GM18951 (cell line): Measurements from ENCODE around the gene TBCK.

Source experiments
- POLR2A ChIP-seq: IDR thresholded peaks from 4 replicates; pipeline ENCODE4 v1.6.1; 2011; ENCODE audit warnings: mild to moderate bottlenecking; ENCODE audit not compliant: insufficient read length, insufficient read depth; ENCODE audit errors: extremely low read depth
- in situ Hi-C: fragments of 300-500 bp; cut with MboI; formaldehyde crosslinking; loops from one replicate; pipeline ENCODE4 v1.12.0; 2022; ENCODE audit warnings: low sequenced_read_pairs, mixed read lengths, inconsistent platforms; ENCODE audit not compliant: unreplicated experiment

TBCK gene

DNA sequence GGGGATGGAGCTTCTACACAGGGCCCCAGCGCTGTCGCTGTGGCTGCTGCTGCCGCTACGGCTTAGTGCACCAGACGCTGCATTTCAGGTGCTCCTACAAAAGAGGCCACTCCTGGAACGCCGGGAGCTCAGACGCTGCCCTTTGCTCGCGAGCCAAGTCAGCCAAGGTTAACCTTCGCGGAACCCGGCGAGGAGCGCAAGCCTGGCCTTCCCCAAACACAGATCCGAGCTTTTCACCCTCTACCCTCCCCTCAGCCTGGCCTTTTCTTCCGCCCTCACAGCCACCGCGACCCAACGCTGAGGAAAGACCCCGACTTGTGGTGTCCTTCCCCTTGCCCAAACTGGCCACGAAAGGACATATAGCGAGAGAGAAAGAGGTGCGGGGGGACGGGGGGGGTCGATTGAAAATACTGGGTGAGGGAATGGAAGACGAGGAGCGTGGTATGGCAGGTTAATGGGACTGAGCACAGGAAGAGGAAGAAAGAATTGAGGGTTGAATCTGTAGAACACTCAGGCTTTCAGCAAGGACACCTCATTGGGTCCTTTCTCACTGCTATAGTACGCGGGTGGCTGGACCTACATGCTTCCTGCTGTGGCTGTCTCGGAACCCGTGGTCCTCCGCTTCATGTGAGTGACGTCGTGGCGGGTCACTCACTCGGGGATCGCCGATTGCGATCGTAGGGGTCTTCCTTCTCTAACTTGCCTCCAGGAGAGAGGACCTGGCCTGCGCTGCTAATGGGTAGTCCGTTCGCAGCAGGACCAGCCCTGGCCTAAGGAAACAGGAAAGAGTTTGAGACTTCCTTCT lies at the start of gene TBCK, which contains the start of gene AIMP1:
Gene TBCK (minus strand): TSS at position 242 of the 805 bp plus-strand sequence. CDS start 7,249 bp downstream, outside the sequence.
Gene AIMP1 (plus strand): TSS at position 583 of the 805 bp plus-strand sequence. CDS start 8,460 bp downstream, outside the sequence.
- in situ Hi-C loops, result no loop called here

DNA sequence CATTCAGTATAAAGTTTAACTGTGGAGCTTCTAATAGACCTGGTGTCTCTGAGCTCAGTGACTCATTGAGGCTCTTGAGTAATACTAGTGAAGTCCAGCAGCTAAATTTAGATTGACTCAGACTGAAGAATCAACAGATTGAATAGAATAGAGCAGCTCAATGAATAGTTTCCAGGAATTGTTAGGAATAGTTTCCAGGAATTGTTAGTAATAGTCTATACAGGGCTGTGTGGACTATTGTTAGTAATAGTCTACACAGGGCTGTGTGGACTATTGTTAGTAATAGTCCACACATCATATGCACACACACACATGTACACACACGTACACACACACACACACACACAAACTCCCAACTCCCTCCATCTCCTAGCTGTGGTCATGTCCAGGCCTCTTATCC lies 49.6 kb upstream of the TBCK start:
- no peak for TF ChIP-seq POLR2A
- in situ Hi-C loops, result no loop called here

More for the DNA sequence above, at the start of gene TBCK, which contains the start of gene AIMP1:
- TF ChIP-seq POLR2A, result peak; percentile 81

DNA sequence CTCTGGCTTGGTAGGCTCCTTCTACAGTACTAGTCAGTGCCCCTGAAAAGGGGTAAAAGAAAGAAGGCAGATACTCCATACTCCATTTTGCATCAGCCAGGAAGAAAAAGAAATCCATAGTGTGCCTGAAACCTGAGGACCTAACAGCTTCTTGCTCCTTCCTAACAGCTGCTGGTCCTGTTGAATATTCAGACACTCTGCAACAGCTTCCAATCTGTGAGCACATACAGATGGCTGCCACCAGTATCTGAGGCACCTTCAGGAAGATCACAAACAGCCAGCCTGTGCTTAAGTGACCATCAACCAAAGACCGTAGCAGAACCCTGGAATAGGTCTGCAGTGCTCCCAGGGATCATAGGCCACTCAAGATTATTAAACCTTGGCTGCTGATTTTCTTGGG lies 48.3 kb upstream of the TBCK start:
- no peak for TF ChIP-seq POLR2A
- in situ Hi-C loops, result no loop called here

DNA sequence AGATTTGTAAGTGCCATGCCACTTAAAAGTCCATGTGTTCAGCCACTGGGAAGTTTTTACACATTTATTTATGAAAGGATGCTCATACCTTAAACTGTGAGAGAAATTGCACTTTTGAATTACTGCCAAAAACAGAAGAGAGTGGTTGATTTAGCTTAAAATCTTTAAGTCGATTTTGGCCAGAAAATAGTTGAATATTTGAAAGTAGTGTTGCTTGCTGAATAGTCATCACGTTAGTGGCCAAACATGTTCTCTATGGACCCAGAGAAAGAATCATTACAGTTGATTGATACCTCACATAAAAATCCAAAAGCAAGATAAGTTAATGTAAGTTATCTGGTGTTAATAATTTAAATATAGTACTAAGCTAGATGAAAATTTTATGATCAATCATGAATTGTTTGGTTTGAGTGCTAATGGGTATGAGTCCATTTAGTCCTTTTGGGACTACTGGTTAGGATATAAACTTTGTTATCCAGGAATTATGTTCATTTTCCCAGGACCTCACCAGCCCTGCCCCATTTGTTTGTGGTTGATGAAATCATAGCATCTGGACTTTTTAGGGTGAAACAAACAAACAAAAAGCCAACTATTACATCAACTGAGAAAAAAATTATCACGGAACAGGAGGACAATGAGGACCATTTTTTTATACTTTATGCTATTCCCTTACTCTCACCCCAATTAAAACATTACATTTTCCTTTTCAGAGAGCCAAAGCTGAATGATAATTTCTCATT lies 46.2 kb upstream of the TBCK start:
- no peak for TF ChIP-seq POLR2A
- in situ Hi-C loops, result no loop called here

DNA sequence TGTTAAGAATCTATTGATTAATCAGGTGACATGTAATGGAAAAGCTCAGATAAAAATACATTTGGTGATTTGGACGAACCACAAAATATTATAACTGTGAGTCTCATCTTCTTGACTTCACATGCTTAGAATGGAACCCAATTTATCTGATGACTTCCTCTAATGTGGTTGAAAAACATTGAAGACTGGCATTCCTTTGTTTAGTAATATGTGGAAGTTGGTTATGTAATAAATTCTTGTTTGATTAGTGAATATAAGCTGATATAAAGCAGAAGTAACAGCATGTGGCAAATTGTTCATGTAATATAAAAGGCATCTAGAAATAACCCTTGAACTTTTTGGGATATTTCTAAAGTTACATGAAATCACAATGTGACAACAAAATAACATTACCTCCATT lies 42.9 kb upstream of the TBCK start:
- in situ Hi-C loops, result no loop called here
- no peak for TF ChIP-seq POLR2A

DNA sequence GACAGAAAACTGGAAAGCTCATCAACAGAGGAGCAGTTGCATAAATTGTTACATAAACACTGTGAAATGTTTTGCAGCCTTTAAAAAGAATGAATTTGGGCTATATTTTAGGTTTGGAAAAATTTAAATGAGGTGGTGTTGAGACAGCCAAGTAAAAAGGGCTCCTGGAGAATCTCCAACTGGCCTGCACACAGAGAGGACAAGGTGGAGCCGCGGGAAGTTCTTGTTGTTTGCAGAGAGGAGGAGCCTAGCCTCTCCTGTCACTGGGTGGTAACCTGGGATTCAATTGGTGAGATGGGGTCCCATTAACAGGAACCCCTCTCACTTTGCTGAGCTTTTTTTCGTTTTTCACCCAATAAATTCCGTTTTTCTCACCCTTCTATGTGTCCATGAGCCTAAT lies 39.2 kb upstream of the TBCK start:
- in situ Hi-C loops, result no loop called here
- no peak for TF ChIP-seq POLR2A

DNA sequence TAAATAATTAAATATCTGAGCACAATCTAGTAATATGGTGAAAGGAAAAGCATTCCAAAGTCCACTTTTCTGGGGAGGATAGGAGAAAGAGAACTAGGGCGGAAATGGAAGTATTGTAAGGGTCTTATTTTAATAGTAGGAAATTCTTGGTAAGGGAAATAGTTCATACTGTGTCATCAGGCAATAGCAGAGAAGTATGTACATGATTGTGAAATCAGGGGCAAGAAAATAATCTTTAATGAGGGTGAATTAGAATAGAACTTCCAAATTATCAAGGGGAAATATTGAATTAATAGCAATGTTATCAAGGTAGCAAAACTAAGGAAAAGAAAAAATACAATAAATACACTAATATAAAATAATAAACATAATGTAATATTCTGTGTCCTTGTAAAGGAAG lies 37.8 kb upstream of the TBCK start:
- TF ChIP-seq POLR2A, result no peak
- in situ Hi-C loops, result no loop called here

DNA sequence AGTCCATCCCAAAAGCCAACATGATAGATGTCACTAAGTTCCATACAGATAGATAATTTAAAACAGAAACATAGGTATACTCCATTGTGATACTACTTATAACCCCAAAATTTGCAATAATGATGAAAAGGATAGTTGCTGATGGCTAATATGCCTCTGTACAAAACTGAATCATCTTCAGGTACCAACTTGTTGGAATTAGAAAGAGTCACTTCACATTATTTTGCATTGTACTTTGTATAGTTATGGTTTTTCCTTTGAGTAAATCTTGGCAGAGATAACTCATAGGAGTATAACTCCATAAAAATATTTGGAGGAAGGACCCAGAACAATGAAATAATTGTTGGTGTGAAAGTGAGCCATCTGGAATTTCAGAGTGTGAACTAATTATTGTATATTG lies 35.0 kb upstream of the TBCK start:
- TF ChIP-seq POLR2A, result no peak
- in situ Hi-C loops, result no loop called here

DNA sequence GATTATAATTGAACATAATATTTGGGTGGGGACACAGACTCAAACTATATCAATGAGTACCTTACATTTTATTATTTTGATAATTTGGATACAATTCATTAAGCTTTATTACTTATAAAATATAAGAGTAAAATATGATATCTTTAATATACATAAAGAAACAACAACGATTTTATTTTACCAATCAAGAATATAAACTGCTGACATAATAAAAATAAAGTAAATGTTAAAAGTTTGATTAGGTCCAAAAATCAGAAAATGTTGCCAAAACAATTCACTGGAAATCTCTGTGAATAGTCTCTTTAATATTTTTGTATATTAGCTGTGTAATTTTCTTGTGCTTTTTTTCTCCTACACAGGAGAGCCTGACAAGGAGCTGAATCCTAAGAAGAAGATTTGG lies 31.2 kb upstream of the TBCK start:
- in situ Hi-C loops, result no loop called here
- TF ChIP-seq POLR2A, result no peak

DNA sequence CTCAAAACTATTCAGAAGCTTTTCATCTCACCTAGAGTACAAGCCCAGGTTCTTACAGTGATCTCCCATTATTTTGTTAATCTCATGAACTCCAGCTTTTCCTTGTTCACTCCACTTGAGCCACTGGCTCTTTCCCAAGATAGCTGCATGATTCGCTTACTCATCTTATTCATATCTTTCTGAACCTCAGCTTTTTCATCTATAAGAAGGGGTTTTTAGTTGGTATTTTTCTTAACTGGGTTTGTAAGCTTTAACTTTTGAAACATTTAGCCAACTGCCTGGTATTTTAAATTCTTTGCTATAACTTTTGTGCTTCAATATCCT lies 28.6 kb upstream of the TBCK start:
- in situ Hi-C loops, result no loop called here
- TF ChIP-seq POLR2A, result no peak

DNA sequence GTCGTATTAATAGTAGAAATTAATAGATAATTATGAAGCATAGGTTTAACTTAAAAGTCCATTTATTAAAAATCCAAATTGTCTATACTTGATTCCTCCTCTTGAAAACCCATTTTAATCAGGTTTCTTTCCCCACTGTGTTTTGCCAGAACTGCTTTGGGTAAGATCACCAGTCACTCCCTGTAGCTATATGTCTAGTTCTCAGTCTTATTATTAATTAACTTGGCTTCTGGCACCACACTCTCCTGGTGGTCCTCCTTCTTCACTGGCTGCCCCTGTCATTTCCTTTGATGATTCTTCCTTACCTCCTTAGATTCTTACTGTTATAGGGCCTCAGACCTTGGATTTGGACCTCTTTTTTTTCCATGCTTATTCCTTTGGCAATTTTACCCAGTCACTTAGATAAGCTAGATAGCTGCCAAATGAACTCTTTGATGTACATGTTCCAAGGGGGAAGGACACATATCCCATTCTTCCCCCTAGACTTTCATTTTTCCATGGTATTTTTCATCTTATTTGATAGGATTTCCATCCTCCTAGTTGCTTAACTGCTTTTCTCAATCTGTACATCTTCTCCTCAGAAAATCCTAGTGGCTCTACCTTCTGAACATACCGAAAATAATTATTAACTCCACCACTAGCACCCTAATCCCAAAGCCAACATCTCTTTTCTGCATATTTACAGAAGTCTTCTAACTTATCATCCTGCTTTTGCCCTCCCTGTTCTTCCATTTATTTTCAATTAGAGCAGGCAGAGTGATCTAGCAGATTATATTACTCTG lies 28.0 kb upstream of the TBCK start:
- no peak for TF ChIP-seq POLR2A
- in situ Hi-C loops, result no loop called here

DNA sequence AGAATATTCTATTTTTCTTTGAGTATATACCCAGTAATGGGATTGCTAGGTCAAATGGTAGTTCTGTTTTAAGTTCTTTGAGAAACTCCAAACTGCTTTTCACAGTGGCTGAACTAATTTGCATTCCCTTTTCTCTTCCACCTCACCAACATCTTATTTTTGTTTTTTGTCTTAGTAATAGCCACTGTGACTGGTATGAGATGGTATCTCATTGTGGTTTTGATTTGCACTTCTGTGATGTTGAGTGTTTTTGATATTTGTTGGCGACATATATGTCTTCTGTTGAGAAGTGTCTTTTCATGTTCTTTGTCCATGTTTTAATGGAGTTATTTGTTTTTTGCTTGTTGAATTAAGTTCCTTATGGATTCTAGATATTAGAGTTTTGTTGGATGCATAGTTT lies 24.8 kb upstream of the TBCK start:
- in situ Hi-C loops, result no loop called here
- no peak for TF ChIP-seq POLR2A

DNA sequence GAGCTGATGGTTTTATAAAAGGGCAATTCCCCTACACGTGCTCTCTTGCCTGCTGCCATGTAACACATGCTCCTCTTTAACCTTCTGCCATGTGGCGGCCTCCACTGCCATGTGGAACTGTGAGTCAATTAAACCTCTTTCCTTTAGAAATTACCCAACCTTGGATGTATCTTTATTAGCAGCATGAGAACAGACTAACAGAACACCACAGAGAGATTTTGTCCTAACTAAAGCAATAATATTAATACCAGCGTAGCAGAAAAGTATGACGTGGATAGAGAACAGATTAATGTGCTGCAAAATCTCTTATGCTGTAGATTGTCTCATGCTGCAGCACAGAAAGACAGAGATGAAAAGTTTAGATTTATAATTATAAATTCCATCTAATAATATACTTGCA lies 23.4 kb upstream of the TBCK start:
- no peak for TF ChIP-seq POLR2A

More for the DNA sequence above, 23.4 kb upstream of the TBCK start:
- in situ Hi-C loops, result no loop called here
